GM18520 (cell line): ENCODE data around the gene TSPAN4.

Experiments
- ATAC-seq: cut with Tn5 transposase; IDR thresholded peaks from one replicate; pipeline ENCODE4 v1.9.1; 2021; ENCODE audit not compliant: unreplicated experiment

The TSPAN4 gene

DNA sequence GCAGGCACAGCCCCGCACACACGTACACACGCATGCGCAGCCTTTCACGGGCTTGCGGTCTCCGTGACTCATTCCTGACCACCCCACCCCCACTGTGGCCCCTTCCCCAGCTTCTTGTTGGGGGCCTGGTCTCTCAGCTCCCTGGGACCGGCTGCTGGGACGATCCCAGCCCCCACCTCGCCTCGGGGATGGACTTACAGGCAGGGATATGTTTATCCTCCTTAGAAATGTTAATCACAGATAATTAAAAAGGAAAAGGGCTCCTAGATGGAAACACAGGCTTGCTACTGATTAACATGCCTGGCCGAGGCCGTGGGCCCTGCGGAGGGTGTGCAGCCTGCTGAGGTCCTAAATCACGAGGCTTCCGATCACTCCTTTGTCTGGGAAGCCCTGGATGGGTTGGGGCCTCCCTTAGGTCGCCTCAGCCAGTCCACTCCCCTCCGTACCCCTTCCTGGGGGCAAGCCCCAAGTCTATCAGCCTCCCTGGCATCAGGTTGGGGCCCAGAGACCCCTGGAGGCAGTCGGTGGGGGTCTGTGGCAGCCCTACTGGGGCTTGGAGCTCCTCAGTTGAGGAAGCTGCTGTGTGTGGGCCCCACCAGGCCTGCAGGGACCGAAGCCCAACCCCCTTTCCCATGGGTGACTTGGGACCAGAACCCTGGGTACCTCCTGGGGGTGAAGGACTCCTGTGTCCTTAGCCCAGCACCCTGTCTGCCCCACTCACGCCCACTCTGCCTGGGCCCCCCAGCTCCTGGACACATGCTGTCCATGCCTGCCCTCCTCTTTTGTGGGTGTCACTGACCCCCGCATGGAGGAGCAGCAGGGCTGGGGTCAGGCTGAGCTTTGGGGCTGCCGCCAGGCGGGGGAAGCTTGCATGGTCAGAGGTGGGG, 20.6 kb downstream of the TSPAN4 start:
- no peak for ATAC-seq

DNA sequence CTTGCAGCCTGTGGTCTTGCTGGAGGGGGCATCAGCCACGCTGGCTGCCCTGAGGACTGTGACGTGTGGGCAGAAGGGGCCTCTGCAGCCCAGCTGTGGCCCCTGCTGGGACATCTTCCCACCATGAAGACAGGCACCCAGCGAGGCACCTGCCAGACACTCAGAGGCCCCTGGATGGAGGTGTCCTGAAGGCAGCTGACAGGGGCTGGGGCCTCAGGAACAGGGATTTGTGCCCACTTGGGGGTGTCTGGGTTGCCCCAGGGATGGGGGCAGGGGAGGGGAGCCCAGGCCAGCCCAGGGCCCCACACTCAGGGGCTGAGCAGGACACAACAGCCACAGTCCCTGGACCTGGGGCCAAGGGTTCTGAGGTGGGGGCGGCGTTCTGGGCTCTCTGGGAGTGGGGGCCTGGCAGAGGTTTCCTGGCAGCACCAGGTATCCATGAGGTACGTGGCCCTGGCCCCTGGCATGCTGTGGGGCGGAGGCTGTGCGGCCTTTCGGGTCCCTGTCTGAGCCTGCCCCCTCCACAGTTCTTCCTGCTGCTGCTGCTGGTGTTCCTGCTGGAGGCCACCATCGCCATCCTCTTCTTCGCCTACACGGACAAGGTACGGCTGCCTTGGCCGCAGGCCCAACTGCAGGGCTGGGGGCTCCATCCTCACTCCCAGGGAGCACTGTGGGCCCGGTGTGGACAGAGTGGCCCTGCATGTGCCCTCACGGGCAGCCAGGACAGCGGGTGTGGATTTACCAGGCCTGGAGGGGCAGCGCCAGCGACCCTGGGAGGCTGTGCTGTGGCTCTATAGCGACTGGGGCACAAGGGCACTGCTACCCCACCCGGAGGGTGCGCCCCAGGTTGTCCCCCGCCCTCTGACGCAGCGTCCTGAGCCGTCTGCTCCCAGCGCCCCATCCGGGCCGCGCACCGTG, 21.5 kb downstream of the TSPAN4 start:
- ATAC-seq, result no peak

DNA sequence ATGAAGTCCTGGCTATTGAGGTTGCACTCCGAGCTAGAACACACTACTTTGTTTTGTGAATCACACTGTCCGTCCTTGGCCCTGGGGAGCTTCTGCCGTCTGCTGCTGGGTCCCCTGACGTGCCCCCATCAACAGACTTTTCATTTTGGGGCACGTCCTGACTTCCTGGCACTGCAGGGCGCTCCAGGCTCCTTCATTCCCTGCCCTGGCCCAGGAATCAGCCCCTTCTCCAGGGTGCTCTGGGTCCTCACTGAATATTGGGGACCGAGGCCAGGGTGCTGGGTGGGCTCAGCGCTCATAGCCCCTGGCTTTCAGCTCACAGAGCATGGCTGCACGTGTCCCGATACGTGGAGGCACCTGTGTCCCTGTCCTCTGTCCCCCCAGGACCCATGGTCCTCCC, 22.2 kb downstream of the TSPAN4 start:
- no peak for ATAC-seq

DNA sequence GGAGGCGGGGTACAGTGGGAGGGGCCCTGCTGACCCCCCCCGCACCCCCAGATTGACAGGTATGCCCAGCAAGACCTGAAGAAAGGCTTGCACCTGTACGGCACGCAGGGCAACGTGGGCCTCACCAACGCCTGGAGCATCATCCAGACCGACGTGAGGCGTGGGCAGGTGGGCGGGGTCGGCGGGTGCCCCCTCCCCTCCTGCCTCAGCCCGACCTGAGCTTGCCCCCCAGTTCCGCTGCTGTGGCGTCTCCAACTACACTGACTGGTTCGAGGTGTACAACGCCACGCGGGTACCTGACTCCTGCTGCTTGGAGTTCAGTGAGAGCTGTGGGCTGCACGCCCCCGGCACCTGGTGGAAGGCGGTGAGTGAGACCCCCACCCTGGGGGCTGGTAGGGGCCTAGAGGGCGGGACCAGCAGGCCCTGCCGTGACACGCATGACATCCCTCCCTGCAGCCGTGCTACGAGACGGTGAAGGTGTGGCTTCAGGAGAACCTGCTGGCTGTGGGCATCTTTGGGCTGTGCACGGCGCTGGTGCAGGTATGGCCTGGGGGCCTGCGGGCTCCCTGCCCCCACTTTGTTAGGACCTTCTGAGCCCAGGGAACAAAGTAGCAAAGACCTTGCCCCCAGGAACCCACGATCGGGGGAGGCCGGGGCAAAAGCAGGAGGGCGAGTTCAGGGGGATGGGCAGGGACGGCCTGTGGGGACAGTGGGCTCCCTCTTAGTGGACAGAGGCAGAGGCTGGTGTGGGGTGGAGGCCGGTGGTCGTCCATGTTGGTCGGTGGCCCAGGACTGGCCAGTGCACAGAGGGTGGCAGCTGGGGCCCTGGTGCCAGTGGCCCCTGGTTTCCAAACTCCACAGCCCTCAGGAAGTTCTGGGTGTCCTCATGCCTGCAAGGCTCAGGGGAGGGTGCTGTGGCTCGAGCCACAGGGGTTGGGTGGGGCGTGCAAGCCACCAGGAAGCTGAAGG, 23.1 kb downstream of the TSPAN4 start:
- no peak for ATAC-seq

DNA sequence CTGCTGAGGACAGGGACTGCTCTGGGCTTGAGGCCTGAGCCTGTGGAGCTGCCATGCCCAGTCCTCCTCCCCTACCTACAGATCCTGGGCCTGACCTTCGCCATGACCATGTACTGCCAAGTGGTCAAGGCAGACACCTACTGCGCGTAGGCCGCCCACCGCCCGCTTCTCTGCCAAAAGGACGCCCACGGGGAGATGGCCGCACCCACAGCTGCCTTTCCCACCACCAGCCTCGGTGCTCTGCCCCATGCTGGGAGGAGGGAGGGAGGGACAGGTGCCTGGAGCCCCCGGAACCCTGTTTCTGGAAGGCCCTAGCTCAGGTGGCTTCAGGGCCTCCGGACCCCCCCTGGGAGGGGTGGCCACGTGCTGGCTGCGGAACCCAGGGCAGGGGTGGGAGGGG, 23.8 kb downstream of the TSPAN4 start:
- no peak for ATAC-seq

DNA sequence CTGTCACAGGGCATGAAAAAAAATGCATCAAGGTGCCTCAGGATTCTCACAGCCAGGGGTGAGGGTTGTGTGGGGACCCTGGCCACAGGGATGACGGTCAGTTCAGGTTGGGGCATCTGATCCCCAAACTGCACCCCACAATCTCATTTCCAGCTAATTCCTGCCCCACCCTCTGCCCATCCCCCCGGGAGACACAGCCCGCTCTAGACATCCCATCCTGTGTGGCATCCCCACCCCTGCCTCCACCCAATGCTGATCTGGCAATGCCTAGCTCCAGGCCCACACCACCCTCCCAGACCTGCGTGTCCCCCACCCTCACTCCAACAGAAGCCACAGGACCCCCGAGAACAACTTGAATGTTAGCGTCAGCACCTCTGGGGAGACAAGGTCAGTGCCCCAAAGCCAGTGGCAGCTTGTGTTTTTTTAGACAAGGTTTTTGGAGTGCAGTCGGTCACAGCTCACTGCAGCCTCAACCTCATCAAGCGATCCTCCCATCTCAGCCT, 25.3 kb downstream of the TSPAN4 start:
- ATAC-seq, result no peak

DNA sequence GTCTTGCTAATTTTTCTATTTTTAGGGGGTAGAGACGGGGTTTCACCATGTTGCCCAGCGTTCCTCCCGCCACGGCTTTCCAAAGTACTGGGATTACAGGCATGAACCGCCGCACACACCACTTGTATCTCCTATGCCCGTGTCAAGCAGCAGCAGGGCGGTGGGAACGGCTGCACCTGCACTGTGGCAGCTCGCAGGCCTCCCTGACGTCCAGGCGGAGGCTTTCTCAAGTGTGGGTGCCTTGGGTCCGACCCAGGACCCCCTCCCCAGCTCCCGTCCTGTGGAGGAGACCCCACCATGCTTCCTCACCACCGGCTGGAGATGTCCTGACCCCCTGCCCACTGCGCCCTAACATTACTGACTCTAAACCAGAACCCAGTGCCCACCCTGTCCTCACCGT, 25.7 kb downstream of the TSPAN4 start:
- no peak for ATAC-seq

DNA sequence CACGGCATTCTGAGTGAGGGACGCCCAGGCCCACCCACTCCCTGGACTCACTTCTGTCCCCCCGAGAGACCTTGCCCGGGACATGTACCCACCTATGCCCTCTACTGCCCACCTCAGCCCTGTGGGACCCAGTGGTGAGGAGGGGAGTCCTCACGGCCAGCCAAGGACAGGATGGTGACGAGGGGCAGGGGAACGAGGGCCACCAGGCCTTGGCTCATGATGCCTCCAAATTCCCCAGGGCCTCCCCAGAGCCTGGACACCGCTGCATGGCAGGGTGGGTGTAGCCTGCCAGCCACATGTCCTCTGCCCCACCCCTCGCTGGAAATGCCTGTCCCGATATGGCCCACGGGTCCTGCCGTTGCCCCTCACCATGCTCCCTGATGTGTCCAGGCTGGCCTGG, 26.1 kb downstream of the TSPAN4 start:
- no peak for ATAC-seq

DNA sequence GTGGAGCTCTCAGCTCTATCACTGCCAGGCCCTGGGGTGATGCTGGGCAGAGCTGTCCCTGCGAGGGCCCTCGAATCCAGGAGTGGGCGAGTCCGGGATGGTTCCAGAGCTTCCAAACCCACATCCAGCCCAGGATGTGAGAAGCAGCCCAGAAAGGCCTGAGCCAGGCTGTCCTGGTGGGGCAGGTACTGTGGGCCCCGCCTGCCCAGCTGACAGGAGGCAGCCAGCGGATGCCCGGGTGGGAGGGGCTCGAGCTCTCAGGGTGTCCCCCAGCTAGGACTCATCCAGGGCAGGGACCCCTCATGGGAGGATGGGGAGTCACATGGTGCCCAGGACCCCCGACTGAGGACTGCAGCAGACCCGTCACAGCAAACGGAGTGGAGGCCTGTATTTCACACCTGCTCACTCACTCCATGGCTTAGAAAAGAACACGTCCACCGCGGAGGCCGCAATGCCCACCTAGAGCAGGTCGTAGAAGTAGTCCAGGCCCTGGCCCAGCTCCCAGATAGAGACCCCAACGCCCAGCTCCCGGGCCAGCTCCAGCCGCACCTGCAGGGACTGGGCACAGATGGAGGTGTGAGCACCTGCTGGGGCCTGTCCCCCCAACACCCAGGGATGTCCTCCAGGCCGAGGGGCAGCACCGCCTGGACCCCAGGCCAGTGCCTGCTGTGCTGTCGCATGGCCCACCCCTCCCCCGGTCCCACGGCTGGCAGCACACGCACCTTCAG, 26.9 kb downstream of the TSPAN4 start:
- ATAC-seq, result no peak

DNA sequence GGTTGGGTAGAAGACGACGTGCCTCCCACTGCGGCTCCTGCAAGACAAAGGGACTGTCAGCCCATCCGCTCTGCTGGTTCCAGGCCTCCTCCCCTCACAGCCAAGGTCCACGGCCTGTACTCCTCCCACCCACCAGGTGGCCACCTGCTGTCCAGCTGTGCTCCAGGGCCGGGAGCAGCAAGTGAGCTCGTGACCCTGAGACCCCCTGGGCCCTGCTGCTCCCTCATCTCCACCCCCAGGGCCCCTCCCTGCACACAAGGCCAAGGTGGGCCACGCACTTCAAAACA, 27.4 kb downstream of the TSPAN4 start:
- ATAC-seq, result no peak

DNA sequence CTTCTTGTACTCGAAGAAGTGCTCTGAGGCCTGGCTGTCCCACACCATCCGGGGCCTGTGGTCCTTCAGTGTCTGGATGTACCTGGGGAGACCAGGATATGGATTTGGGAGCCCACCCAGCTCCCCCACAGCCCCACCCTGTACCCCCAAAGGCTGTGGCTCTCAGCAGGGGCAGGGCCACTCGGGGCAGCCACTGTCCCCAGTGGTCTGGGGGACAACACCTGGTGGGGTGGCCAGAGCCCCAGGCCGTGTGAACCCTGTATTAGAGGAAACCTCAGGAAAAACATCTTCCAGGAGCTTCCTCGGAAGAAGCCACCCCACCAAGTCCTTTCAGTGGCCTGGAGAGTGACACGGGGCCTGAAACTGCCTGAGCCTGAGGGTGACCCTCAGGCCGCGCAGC, 27.8 kb downstream of the TSPAN4 start:
- ATAC-seq, result no peak

DNA sequence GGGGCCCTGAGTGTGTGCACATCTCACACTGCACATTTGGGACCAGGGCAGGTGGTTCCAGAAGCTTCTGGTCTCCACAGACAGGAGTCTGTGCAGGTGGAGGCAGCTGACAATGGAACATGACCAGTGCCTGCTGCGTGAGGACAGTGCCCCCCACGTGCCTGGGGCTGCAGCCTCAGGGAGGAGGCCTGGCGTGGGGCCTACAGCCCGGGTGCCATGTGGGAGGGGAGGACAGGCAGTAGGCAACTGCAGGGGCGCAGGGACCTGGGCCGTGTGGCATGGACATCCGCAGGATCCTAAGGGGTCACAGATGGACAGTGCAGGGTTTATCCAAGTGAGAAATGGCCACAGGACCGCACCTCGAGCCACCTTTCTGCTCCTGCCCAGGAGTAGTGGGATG, 28.8 kb downstream of the TSPAN4 start:
- no peak for ATAC-seq

DNA sequence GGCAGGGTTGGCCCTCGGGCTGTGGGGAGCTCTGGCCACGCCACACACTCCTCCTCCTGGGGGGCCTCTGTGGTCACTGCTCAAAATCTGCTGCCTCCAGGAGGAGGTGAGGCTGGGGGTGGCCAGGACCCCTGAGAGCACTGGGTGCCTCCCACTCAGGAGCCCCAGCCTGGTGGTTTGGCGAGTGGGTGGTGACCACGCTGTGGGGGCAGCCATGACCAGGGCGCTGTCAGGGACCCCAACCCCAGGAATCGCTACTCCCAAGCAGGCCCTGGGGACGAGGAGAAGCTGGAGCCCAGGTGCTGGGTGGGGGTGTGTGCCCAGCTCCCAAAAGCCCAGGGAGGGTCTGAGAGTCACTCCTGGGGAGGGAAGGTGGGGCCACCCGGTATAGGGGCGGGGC, 30.1 kb downstream of the TSPAN4 start:
- ATAC-seq, result no peak

DNA sequence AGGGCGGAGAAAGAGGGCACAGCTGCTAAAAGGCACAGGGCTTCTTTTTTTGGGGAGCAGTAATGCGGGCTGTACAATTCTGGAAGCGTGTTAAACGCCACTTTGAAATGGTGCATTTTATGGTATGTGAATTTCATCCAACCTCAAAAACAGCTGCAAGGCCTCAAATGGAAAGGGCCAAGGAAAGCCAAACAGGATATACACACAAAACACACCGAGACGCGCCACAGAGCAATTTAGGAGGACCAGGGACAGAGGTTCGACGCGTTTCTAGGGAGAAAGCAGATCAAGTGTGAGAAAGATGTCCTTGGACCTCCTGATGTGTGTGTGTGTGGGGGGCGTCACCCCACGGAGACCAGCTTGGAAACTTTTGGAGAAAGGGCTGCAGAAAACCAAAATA, 31.1 kb downstream of the TSPAN4 start:
- ATAC-seq, result no peak

DNA sequence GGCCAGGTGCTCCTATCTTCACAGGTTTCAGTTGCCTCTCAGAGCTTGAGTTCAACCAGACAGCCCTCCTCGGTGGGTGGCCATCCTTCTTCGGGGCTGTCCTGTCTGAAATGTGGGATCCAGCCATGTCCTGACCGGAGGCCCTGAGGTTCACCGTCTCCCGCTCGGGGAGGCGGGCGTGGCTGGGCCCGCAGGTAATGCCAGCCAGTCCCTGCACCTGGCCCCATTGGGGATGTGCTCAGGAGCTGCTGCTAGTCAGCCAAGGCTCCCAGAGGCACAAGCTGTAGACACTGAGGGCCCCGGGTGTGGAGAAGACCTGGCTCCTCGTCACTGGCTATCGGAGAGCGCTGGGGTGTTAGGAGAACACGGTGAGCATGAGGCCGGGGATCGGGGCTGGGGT, 32.6 kb downstream of the TSPAN4 start:
- ATAC-seq, result no peak

DNA sequence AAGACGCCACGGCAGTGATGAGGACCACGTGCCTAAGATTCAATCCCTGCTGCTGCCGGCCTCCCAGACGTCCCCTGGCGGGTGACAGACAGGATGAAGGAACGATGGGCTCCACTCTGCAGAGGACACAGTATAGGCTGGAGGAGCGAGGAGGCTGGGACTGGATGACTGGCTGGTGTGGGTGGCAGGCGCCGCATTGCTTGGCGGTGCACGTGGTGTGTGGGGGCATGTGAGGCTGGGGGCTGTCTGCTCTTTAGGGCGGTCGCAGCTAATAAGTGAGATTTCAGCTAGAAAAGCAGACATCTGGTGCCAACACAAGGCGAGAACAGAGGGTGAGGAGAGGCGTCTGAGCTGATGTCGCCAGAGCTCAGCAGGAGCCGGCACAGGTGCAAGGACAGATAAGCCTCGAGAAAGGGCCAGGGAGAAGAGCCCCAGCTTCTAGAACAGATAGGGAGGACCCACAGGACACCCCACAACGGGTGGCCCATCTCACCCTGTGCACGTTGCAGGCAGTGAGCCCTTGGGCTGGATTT, 33.2 kb downstream of the TSPAN4 start:
- ATAC-seq, result no peak

DNA sequence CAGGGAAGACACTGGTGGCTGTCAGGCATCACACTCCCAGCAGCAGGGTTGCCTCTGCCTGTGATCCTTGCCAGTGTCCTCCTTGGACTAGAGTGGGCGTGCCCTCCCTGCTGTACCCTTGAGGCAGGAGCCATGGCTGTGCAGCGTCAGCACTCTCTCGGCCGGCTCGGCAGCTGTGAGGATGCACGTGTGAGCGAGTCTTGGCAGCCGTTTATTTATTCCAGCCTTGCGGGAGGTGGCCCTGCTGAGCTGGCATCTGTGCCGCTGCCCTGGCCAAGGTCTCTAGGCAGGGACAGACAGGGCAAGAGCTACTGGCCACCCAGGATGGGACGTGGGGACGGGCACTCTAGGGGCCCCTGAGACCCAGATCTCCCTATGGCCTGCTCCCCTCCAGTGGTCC, 33.9 kb downstream of the TSPAN4 start:
- ATAC-seq, result no peak

DNA sequence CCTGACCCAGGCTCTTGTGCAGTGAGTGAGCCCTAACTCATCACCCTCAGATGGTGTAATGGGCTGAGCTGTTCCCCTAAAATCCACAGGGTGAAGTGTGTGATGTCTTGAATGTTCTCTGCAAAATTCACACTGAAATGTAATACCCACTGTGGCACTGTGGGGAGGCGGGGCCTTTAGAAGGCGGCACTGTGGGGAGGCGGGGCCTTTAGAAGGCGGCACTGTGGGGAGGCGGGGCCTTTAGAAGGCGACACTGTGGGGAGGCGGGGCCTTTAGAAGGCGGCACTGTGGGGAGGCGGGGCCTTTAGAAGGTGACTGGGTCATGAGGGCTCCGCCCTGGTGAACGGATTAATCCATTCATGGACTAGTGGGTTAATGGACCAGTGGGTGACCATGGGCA, 34.9 kb downstream of the TSPAN4 start:
- no peak for ATAC-seq

DNA sequence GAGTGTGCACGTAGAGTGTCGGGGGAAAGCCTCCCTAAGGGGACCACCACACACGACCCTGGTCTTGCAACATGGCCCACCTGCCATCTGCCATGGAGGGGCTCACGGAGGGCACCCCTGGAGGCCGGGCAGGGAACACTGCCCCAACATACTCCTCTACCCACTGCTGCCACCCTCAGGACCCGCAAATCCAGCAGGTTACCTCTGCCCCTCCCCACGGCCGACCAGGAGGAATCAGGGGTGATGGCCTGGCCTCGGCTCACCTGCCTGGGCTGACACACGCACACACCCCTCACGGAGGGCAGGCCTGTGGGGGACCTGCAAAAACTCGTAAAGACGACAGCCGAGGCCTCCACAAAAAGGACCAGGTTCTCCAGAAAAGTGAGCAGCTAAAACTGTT, 37.8 kb downstream of the TSPAN4 start:
- ATAC-seq, result no peak

DNA sequence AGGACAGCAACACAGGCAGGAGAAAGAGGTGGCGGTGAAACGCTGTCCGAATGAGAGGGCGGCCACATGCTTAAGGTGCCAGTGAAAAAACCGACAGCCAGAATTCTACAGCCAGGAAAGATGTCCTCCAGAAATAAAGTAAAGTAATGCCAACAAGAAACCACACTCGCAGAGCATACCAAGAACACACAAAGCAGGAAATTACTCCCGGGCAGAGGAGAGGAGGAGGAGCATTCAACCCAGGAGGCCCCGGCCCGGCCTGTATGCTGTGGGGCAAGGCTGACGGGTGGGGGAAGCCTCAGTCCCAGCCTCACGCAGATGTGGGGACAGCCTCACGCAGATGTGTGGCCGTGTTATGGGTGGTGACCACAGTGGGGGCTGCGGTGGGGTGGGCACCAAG, 39.9 kb downstream of the TSPAN4 start:
- no peak for ATAC-seq
